Measurements from ENCODE around the gene ARMC5.

GRCh38 chr16:31465788-31466370, 6.6 kb downstream of the ARMC5 start:
- TF ChIP-seq CTCF (IDR thresholded peaks at IDR 0.05) (no peak), POLR2A (IDR thresholded peaks at IDR 0.05) (no peak), EP300 (IDR thresholded peaks at IDR 0.05) (no peak), POLR2AphosphoS5 (IDR thresholded peaks at IDR 0.05) (no peak)
